K562 (cell line): ENCODE data around the gene CKS2. TPM values are rescaled to one million over a fixed set of nuclear protein-coding genes. Genes with fewer than 3 reads are reported as not detected.

Experiments
- ATAC-seq: fragments of 200-7000 bp; cut with Tn5 transposase; 3 replicates; pipeline ENCODE4 v1.9.1; 2020; ENCODE audit warnings: moderate library complexity
- BruUV-seq: library from RNA; stranded (reverse); fragments of 400-500 nt; replicated peaks from 2 replicates; lab custom pipeline; 2021; lab: Mats Ljungman, UMichigan
- CTCF ChIA-PET: fragments of 300-600 bp; formaldehyde crosslinking; extraction: SDS; loops from one replicate; lab custom pipeline; 2021; ENCODE audit warnings: low intra/inter-chr PET ratio; lab: Yijun Ruan, JAX
- POLR2A ChIA-PET: fragments of 300-600, 350-650 bp; sonication (Branson Sonifier 250); formaldehyde crosslinking; extraction: SDS; loops from one replicate; lab custom pipeline; 2021; ENCODE audit warnings: antibody characterized with exemption, inconsistent platforms; lab: Yijun Ruan, JAX
- DNase-seq, 4 experiments: peaks; one replicate each; pipeline versions ENCODE4 v3.0.0 to v3.0.0-alpha.2; 2011 to 2018; ENCODE audit warnings: low spot score in 3 of 4, mixed read lengths in 3 of 4; ENCODE audit errors: extremely low read depth in 1 of 4
- FAIRE-seq: peaks from 2 replicates; lab custom pipeline; 2011; peaks lifted over from hg19 to GRCh38; lab: Jason Lieb, UNC
- H2AFZ ChIP-seq: 2 replicates; pipeline ENCODE4 v1.6.0; 2011; ENCODE audit warnings: low read depth, low read length, control low read depth, inconsistent platforms
- H3K27ac ChIP-seq: fragments of 200-600 bp; 3 replicates; pipeline ENCODE4 v1.8.0; 2011; ENCODE audit warnings: low read depth, mild to moderate bottlenecking, control low read depth, inconsistent platforms, low read length, moderate library complexity, mixed read lengths; ENCODE audit errors: extremely low read depth
- H3K27me3 ChIP-seq, 2 experiments: fragments of 300-600 bp in 1 of 2; 2 replicates in 1 of 2; 3 replicates in 1 of 2; pipeline versions ENCODE4 v1.6.0 to v1.8.0; 2011; ENCODE audit warnings: inconsistent platforms in 2 of 2, low read length in 2 of 2, mild to moderate bottlenecking in 1 of 2, mixed read lengths in 1 of 2, moderate library complexity in 1 of 2; ENCODE audit not compliant: control insufficient read depth in 2 of 2, insufficient read depth in 2 of 2
- H3K36me3 ChIP-seq: fragments of 300-600 bp; 3 replicates; pipeline ENCODE4 v1.8.0; 2011; ENCODE audit warnings: mild to moderate bottlenecking, low read length, inconsistent platforms; ENCODE audit not compliant: control insufficient read depth, insufficient read depth
- H3K4me1 ChIP-seq, 2 experiments: fragments of 200-600 bp in 1 of 2; replicated peaks in 1 of 2; 2 replicates in 1 of 2; 3 replicates in 1 of 2; pipeline versions ENCODE4 v1.5.1 to v1.8.0; 2011; ENCODE audit warnings: inconsistent platforms in 2 of 2, low read length in 2 of 2, mild to moderate bottlenecking in 1 of 2, mixed read lengths in 1 of 2, moderate library complexity in 1 of 2; ENCODE audit not compliant: control insufficient read depth in 2 of 2, insufficient read depth in 2 of 2
- H3K4me2 ChIP-seq: 2 replicates; pipeline ENCODE4 v1.6.1; 2011; ENCODE audit warnings: low read length, control low read depth, inconsistent platforms, mixed read lengths; ENCODE audit not compliant: insufficient read depth
- H3K4me3 ChIP-seq: fragments of 200-600 bp; sonication (generic), shearing (Covaris generic); 2 replicates; pipeline ENCODE4 v1.5.1; 2016; ENCODE audit warnings: control low read depth, inconsistent platforms
- H3K79me2 ChIP-seq: fragments of 200-600 bp; 3 replicates; pipeline ENCODE4 v1.8.0; 2011; ENCODE audit warnings: low read length, inconsistent platforms; ENCODE audit not compliant: control insufficient read depth, insufficient read depth
- H3K9ac ChIP-seq, 2 experiments: 2 replicates each; pipeline versions ENCODE4 v1.6.0 to v1.6.1; 2011; ENCODE audit warnings: low read depth in 2 of 2, low read length in 2 of 2, control low read depth in 1 of 2, inconsistent platforms in 1 of 2, mild to moderate bottlenecking in 1 of 2, mixed read lengths in 1 of 2; ENCODE audit not compliant: insufficient read depth in 1 of 2
- H3K9me1 ChIP-seq: one replicate; pipeline ENCODE4 v1.6.0; 2011; ENCODE audit warnings: inconsistent platforms, mild to moderate bottlenecking, low read length, moderate library complexity; ENCODE audit not compliant: control insufficient read depth, insufficient read depth
- H3K9me3 ChIP-seq: replicated peaks from 2 replicates; pipeline ENCODE4 v1.5.1; 2011; ENCODE audit warnings: low read depth, low read length, inconsistent platforms; ENCODE audit not compliant: control insufficient read depth, insufficient read depth
- H4K20me1 ChIP-seq: replicated peaks from 2 replicates; pipeline ENCODE4 v1.6.1; 2011; ENCODE audit warnings: low read length, inconsistent platforms, mixed read lengths; ENCODE audit not compliant: control insufficient read depth, insufficient read depth
- CEBPB ChIP-seq: fragments of 450-650 bp; IDR thresholded peaks from 2 replicates; pipeline ENCODE4 v1.6.1; 2016; ENCODE audit warnings: missing genetic modification characterization, missing compliant biosample characterization
- FUS ChIP-seq: fragments of 200-400 bp; formaldehyde crosslinking; optimal IDR thresholded peaks from 2 replicates; pipeline ENCODE3; 2017; ENCODE audit warnings: low read depth, low read length
- HDAC2 ChIP-seq: fragments of 450-650 bp; IDR thresholded peaks from 2 replicates; pipeline ENCODE4 v1.6.1; 2016; ENCODE audit warnings: mild to moderate bottlenecking
- HMG20A ChIP-seq: fragments of 450-650 bp; formaldehyde crosslinking; conservative IDR thresholded peaks from 2 replicates; pipeline ENCODE4 v1.4.0; 2020; ENCODE audit warnings: mild to moderate bottlenecking, mixed read lengths
- POU5F1 ChIP-seq: fragments of 150-350 bp; IDR thresholded peaks from 2 replicates; pipeline ENCODE4 v1.6.1; 2014; ENCODE audit warnings: borderline replicate concordance, low read length, low read depth, mild to moderate bottlenecking; ENCODE audit not compliant: partially characterized antibody
- PTBP1 ChIP-seq: fragments of 200-400 bp; formaldehyde crosslinking; IDR thresholded peaks from 2 replicates; pipeline ENCODE4 v1.6.1; 2017; ENCODE audit warnings: low read depth, low read length
- SMARCE1 ChIP-seq: fragments of 450-650 bp; IDR thresholded peaks from 2 replicates; pipeline ENCODE4 v1.7.1; 2016; ENCODE audit warnings: mild to moderate bottlenecking
- SP1 ChIP-seq: sonication (generic); formaldehyde crosslinking; IDR thresholded peaks from 2 replicates; pipeline ENCODE4 v1.8.1; 2022; ENCODE audit warnings: mild to moderate bottlenecking, missing genetic modification reagents
- TAF1 ChIP-seq: IDR thresholded peaks from 2 replicates; pipeline ENCODE4 v1.6.1; 2011; ENCODE audit warnings: mild to moderate bottlenecking, low read length, moderate library complexity; ENCODE audit not compliant: insufficient read depth, control insufficient read depth, severe bottlenecking; ENCODE audit errors: extremely low read depth
- TCFL5 ChIP-seq: fragments of 250-450 bp; sonication (Bioruptor Pico); conservative IDR thresholded peaks from 2 replicates; pipeline ENCODE4 v1.6.1; 2021; ENCODE audit warnings: mild to moderate bottlenecking, moderate library complexity, matching md5 sums
- ZNF134 ChIP-seq: fragments of 250-450 bp; sonication (Bioruptor Pico); conservative IDR thresholded peaks from 2 replicates; pipeline ENCODE4 v1.4.0; 2020
- ZNF431 ChIP-seq: sonication (generic); formaldehyde crosslinking; IDR thresholded peaks from 2 replicates; pipeline ENCODE4 v1.8.0; 2022; ENCODE audit warnings: mild to moderate bottlenecking, missing genetic modification reagents
- ZNF561 ChIP-seq: fragments of 450-650 bp; formaldehyde crosslinking; conservative IDR thresholded peaks from 2 replicates; pipeline ENCODE4 v1.4.0; 2020; ENCODE audit warnings: mild to moderate bottlenecking, moderate library complexity
- WGBS: fragments of 100-300 bp; shearing (Covaris generic); methylation state at CpG from one replicate; pipeline ENCODE4 v1.1.6; 2016; ENCODE audit warnings: low coverage, mixed read lengths; ENCODE audit not compliant: insufficient coverage; ENCODE audit errors: missing lambda C conversion rate; 5-methylcytosine and 5-hydroxymethylcytosine counted together
- in situ Hi-C: fragments of 300-500 bp; cut with MboI; formaldehyde crosslinking; loops from 4 replicates; pipeline ENCODE4 v1.15.0; 2018; ENCODE audit warnings: inconsistent platforms, mixed read lengths
- intact Hi-C: fragments of 100-400 bp; cut with micrococcal nuclease; formaldehyde crosslinking; loops from 2 replicates; pipeline ENCODE4 v1.14.2; 2022
- polyA plus RNA-seq, 8 experiments: library from polyadenylated mRNA; depleted of rRNA in 4 of 8; stranded (reverse) in 5 of 8; unstranded in 3 of 8; fragments of >200 nt; fragmentation: Nextera tagmentation in 2 of 8; fragmentation: Illumina TruSeq in 1 of 8; extraction: Ambion mirVana in 2 of 8; extraction: Trizol in 1 of 8; gene quantifications; 2 replicates each; pipeline versions ENCODE4 v1.2.1 to v1.2.3, GENCODE V29; 2011 to 2014; ENCODE audit warnings: inconsistent platforms in 1 of 8, missing spikeins in 1 of 8
- total RNA-seq, 7 experiments: library from RNA; depleted of rRNA in 6 of 7; stranded (reverse); fragments of >200 nt in 6 of 7; fragmentation: Illumina TruSeq in 2 of 7; extraction: Trizol in 2 of 7; gene quantifications; 2 replicates each; pipeline versions ENCODE4 v1.2.1 to v1.2.3, GENCODE V29; 2011 to 2021; ENCODE audit warnings: low replicate concordance in 1 of 7
- TF ChIP-seq, protein P1 (sequence below): conservative IDR thresholded peaks from 2 replicates; pipeline ENCODE4 v1.6.1; 2011; ENCODE audit warnings: low read depth, mild to moderate bottlenecking, low read length; ENCODE audit not compliant: control insufficient read depth
- TF ChIP-seq, protein P2 (sequence below): fragments of 200-800 bp; sonication (Bioruptor generic); IDR thresholded peaks from 2 replicates; pipeline ENCODE4 v1.6.1; 2017; ENCODE audit warnings: missing genetic modification characterization, missing compliant biosample characterization
- TF ChIP-seq, protein P3 (sequence below): fragments of 450-650 bp; IDR thresholded peaks from 2 replicates; pipeline ENCODE4 v1.6.1; 2016; ENCODE audit warnings: low read depth, mild to moderate bottlenecking, moderate library complexity
- TF ChIP-seq, protein P4 (sequence below): fragments of 200-400 bp; formaldehyde crosslinking; IDR thresholded peaks from 2 replicates; pipeline ENCODE4 v1.6.1; 2017; ENCODE audit warnings: mild to moderate bottlenecking, low read depth, low read length, moderate library complexity

CKS2 gene
- total and polyA plus RNA-seq, 9 of the 15 experiments (the other 6 are each of a cell fraction or from before 2014, with no cell fraction given): 123 to 941 (median 321) TPM

DNA sequence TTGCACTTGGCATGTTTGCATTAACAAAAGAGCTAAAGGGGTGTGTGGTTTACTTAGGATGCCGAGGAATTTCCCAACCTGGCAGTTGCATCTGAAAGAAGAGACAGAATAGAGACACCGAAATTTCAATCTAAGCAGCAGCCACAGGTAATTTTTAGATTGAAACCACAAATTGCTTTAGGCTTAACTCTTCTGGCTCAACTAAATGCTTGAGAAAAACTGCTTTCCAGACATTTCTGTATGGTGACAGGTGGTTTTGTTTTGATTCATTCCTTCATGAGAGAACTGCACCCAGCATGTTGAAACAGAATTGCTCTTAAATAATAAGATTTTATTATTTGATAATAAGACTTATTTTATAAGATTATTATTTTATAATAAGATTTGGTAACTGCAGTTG, 28.8 kb downstream of the CKS2 start:
- no peak overlapping the region for H3K27ac ChIP-seq
- H3K79me2 ChIP-seq: no peaks in the 10 kb centered on the region
- no peaks in the 10 kb centered on the region for H3K9me1 ChIP-seq
- FAIRE-seq (no peak), ATAC-seq (no peak), DNase-seq (no peak)
- H3K27me3 ChIP-seq: no peaks in the 10 kb centered on the region
- TF ChIP-seq HMG20A: no peak
- no peak for TF ChIP-seq ZNF561 (CRISPR knock-in tag)
- TF ChIP-seq TCFL5 (CRISPR knock-in tag): no peak
- no peak for TF ChIP-seq POU5F1
- TF ChIP-seq SMARCE1: no peak
- no peak for TF ChIP-seq SP1 (CRISPR knock-in tag)
- TF ChIP-seq, protein P1, sequence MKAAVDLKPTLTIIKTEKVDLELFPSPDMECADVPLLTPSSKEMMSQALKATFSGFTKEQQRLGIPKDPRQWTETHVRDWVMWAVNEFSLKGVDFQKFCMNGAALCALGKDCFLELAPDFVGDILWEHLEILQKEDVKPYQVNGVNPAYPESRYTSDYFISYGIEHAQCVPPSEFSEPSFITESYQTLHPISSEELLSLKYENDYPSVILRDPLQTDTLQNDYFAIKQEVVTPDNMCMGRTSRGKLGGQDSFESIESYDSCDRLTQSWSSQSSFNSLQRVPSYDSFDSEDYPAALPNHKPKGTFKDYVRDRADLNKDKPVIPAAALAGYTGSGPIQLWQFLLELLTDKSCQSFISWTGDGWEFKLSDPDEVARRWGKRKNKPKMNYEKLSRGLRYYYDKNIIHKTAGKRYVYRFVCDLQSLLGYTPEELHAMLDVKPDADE: no peak
- TF ChIP-seq, protein P2, sequence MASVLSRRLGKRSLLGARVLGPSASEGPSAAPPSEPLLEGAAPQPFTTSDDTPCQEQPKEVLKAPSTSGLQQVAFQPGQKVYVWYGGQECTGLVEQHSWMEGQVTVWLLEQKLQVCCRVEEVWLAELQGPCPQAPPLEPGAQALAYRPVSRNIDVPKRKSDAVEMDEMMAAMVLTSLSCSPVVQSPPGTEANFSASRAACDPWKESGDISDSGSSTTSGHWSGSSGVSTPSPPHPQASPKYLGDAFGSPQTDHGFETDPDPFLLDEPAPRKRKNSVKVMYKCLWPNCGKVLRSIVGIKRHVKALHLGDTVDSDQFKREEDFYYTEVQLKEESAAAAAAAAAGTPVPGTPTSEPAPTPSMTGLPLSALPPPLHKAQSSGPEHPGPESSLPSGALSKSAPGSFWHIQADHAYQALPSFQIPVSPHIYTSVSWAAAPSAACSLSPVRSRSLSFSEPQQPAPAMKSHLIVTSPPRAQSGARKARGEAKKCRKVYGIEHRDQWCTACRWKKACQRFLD (CRISPR knock-in tag): no peak
- no peak for TF ChIP-seq ZNF431 (CRISPR knock-in tag)
- no peak for TF ChIP-seq CEBPB (tag)
- TF ChIP-seq FUS: no peak
- TF ChIP-seq TAF1: no peak
- TF ChIP-seq PTBP1: no peak
- TF ChIP-seq, protein P3, sequence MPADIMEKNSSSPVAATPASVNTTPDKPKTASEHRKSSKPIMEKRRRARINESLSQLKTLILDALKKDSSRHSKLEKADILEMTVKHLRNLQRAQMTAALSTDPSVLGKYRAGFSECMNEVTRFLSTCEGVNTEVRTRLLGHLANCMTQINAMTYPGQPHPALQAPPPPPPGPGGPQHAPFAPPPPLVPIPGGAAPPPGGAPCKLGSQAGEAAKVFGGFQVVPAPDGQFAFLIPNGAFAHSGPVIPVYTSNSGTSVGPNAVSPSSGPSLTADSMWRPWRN: no peak
- no peak for TF ChIP-seq ZNF134 (CRISPR knock-in tag)
- TF ChIP-seq, protein P4, sequence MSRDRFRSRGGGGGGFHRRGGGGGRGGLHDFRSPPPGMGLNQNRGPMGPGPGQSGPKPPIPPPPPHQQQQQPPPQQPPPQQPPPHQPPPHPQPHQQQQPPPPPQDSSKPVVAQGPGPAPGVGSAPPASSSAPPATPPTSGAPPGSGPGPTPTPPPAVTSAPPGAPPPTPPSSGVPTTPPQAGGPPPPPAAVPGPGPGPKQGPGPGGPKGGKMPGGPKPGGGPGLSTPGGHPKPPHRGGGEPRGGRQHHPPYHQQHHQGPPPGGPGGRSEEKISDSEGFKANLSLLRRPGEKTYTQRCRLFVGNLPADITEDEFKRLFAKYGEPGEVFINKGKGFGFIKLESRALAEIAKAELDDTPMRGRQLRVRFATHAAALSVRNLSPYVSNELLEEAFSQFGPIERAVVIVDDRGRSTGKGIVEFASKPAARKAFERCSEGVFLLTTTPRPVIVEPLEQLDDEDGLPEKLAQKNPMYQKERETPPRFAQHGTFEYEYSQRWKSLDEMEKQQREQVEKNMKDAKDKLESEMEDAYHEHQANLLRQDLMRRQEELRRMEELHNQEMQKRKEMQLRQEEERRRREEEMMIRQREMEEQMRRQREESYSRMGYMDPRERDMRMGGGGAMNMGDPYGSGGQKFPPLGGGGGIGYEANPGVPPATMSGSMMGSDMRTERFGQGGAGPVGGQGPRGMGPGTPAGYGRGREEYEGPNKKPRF: no peak
- no peak for TF ChIP-seq HDAC2
- peaks cover 0 to 2% of the 10 kb centered on the region in 2 experiments; a peak in 2 of 5 replicates for H3K4me1 ChIP-seq
- no peak overlapping the region for H3K9ac ChIP-seq
- no peaks in the 10 kb centered on the region for H4K20me1 ChIP-seq
- ChIA-PET CTCF (no interaction called here), POLR2A (no interaction called here)
- BruUV-seq: no TSS peak
- no peak overlapping the region for H3K4me3 ChIP-seq
- intact Hi-C loops: no loop called here
- 95% methylated on average over 2 of the region's 2 CpGs for whole genome bisulfite sequencing
- no peaks in the 10 kb centered on the region for H3K9me3 ChIP-seq
- in situ Hi-C loops: no loop called here
- H3K36me3 ChIP-seq: peaks cover 73% of the 10 kb centered on the region
- no peak overlapping the region for H2AFZ ChIP-seq
- H3K4me2 ChIP-seq: no peak overlapping the region
